HepG2 (cell line): ENCODE results near the gene ZNF648.

Experiments
- CHD2 ChIP-seq: IDR thresholded peaks from 2 replicates; pipeline ENCODE4 v1.6.1; 2011; ENCODE audit warnings: low read depth, low read length, improper control_type of control experiment
- FOXP1 ChIP-seq, 2 experiments: fragments of 450-650 bp in 1 of 2; IDR thresholded peaks; 2 replicates each; pipeline ENCODE4 v1.6.1; 2017 to 2018; ENCODE audit warnings: antibody characterized with exemption in 1 of 2
- MEIS2 ChIP-seq: sonication (generic); formaldehyde crosslinking; IDR thresholded peaks from 2 replicates; pipeline ENCODE4 v1.9.0; 2021; ENCODE audit warnings: mild to moderate bottlenecking, missing genetic modification reagents
- POLR2AphosphoS5 ChIP-seq: IDR thresholded peaks from 2 replicates; pipeline ENCODE4 v1.6.1; 2012; ENCODE audit warnings: low read depth, low read length
- TF ChIP-seq, protein P1 (sequence below): sonication (generic); formaldehyde crosslinking; IDR thresholded peaks from 2 replicates; pipeline ENCODE4 v1.4.0; 2020; ENCODE audit warnings: missing genetic modification reagents, mild to moderate bottlenecking, borderline replicate concordance
- TF ChIP-seq, protein P2 (sequence below): sonication (generic); formaldehyde crosslinking; IDR thresholded peaks from 2 replicates; pipeline ENCODE4 v1.5.0; 2020; ENCODE audit warnings: missing genetic modification reagents

DNA sequence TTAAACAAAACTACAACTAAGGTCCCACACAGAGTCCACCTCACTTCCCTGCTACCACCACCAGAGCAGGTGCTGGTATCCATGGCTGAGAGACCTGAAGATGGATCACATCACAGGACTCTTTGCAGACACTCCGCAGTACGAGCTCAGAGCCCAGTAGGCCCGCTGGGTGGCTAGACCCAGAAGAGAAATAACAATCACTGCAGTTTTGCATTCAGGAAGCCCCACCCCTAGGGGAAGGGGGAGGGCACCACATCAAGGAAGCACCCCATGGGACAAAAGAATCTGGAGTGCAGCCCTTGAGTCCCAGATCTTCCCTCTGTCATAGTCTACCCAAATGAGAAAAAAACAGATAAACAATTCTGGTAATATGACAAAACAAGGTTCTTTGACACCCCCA is 56.9 kb downstream of the ZNF648 start:
- no peak for TF ChIP-seq FOXP1 (IDR thresholded peaks at IDR 0.05)
- TF ChIP-seq FOXP1 (CRISPR knock-in tag; IDR thresholded peaks at IDR 0.05), result no peak
- TF ChIP-seq, protein P1, sequence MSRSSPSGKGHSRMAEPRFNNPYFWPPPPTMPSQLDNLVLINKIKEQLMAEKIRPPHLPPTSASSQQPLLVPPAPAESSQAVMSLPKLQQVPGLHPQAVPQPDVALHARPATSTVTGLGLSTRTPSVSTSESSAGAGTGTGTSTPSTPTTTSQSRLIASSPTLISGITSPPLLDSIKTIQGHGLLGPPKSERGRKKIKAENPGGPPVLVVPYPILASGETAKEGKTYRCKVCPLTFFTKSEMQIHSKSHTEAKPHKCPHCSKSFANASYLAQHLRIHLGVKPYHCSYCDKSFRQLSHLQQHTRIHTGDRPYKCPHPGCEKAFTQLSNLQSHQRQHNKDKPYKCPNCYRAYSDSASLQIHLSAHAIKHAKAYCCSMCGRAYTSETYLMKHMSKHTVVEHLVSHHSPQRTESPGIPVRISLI (CRISPR knock-in tag), result no peak
- TF ChIP-seq POLR2AphosphoS5, result no peak
- TF ChIP-seq, protein P2, sequence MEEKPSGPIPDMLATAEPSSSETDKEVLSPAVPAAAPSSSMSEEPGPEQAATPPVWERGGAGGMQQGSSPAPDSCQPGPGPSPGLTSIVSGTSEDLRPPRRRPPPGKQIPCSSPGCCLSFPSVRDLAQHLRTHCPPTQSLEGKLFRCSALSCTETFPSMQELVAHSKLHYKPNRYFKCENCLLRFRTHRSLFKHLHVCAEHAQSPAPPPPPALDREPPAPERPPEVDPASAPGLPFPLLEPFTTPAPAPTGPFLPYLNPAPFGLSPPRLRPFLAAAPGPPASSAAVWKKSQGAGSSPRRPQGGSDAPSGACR, result no peak
- no peak for TF ChIP-seq MEIS2 (CRISPR knock-in tag)
- no peak for TF ChIP-seq CHD2
